Measurements from ENCODE around the gene PLEKHG4B. TPM values are rescaled to one million over a fixed set of nuclear protein-coding genes. Genes with fewer than 3 reads are reported as not detected.

The PLEKHG4B gene
- polyA plus RNA-seq, 1 of the 3 experiments (the other 2 are of a cell fraction) = 0.18 TPM

GRCh38 chr5:180286-180918 is 88.4 kb downstream of the PLEKHG4B start:
- Histone ChIP-seq H4K20me1 (ENCODE audit: insufficient read depth) (no peaks in the 10 kb centered on the region), H3K9ac (no peak overlapping the region), H3K4me1 (ENCODE audit: control insufficient read depth in 1 of 2, insufficient read depth in 2 of 2, low read depth in 1 of 2, low read length in 1 of 2) (peaks cover 0 to 14% of the 10 kb centered on the region in 2 experiments; a peak in 1 of 4 replicates), H3K79me2 (ENCODE audit: insufficient read depth) (no peaks in the 10 kb centered on the region), H3K27me3 (ENCODE audit: insufficient read depth) (peaks cover 3% of the 10 kb centered on the region; the same call in 1 of the 2 replicates), H3K9me3 (no peaks in the 10 kb centered on the region), H3K4me3 (ENCODE audit: low read depth in 2 of 2, low read length in 1 of 2) (no peak overlapping the region), H2AFZ (ENCODE audit: low read depth) (no peak overlapping the region), H3K4me2 (no peak overlapping the region), H3K9me2 (no peaks in the 10 kb centered on the region), H3F3A (replicated peaks; ENCODE audit: insufficient read depth) (no peaks in the 10 kb centered on the region), H3K27ac (ENCODE audit: low read depth in 2 of 2, low read length in 1 of 2) (no peak overlapping the region), H3K36me3 (replicated peaks in 1 of 2; ENCODE audit: control insufficient read depth in 1 of 2, insufficient read depth in 2 of 2, low read length in 1 of 2) (no peaks in the 10 kb centered on the region)
- ChIA-PET POLR2A (no interaction called here), CTCF (interaction anchor here (1.6 kb wide), 1 partner anchor 8 kb away, joined by 4 read pairs; no protein-coding TSS in a partner anchor)
- 70% methylated on average over 13 of the region's 13 CpGs for whole genome bisulfite sequencing (ENCODE audit: low lambda C conversion rate)
- TF ChIP-seq TEAD4 (IDR thresholded peaks at IDR 0.05; ENCODE audit: borderline replicate concordance, insufficient read depth) (no peak), YY1 (IDR thresholded peaks at IDR 0.05; ENCODE audit: low read depth) (no peak), CHD2 (IDR thresholded peaks at IDR 0.05; ENCODE audit: low read length, partially characterized antibody) (no peak), RXRA (IDR thresholded peaks at IDR 0.05; ENCODE audit: borderline replicate concordance, low read depth) (no peak), FOXM1 (IDR thresholded peaks at IDR 0.05; ENCODE audit: low read depth) (no peak), TCF12 (IDR thresholded peaks at IDR 0.05) (no peak), NRF1 (IDR thresholded peaks at IDR 0.05; ENCODE audit: low read depth, low read length) (no peak), TAF1 (IDR thresholded peaks at IDR 0.05; ENCODE audit: borderline replicate concordance, low read depth, low read length) (no peak), CTCF (IDR thresholded peaks at IDR 0.05) (no peak), RCOR1 (IDR thresholded peaks at IDR 0.05; ENCODE audit: low read length) (no peak), GABPA (IDR thresholded peaks at IDR 0.05; ENCODE audit: low read depth) (no peak)
- TF ChIP-seq, protein P1, sequence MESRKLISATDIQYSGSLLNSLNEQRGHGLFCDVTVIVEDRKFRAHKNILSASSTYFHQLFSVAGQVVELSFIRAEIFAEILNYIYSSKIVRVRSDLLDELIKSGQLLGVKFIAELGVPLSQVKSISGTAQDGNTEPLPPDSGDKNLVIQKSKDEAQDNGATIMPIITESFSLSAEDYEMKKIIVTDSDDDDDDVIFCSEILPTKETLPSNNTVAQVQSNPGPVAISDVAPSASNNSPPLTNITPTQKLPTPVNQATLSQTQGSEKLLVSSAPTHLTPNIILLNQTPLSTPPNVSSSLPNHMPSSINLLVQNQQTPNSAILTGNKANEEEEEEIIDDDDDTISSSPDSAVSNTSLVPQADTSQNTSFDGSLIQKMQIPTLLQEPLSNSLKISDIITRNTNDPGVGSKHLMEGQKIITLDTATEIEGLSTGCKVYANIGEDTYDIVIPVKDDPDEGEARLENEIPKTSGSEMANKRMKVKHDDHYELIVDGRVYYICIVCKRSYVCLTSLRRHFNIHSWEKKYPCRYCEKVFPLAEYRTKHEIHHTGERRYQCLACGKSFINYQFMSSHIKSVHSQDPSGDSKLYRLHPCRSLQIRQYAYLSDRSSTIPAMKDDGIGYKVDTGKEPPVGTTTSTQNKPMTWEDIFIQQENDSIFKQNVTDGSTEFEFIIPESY (IDR thresholded peaks at IDR 0.05; ENCODE audit: borderline replicate concordance, low read depth) = no peak
- TF ChIP-seq, protein P2, sequence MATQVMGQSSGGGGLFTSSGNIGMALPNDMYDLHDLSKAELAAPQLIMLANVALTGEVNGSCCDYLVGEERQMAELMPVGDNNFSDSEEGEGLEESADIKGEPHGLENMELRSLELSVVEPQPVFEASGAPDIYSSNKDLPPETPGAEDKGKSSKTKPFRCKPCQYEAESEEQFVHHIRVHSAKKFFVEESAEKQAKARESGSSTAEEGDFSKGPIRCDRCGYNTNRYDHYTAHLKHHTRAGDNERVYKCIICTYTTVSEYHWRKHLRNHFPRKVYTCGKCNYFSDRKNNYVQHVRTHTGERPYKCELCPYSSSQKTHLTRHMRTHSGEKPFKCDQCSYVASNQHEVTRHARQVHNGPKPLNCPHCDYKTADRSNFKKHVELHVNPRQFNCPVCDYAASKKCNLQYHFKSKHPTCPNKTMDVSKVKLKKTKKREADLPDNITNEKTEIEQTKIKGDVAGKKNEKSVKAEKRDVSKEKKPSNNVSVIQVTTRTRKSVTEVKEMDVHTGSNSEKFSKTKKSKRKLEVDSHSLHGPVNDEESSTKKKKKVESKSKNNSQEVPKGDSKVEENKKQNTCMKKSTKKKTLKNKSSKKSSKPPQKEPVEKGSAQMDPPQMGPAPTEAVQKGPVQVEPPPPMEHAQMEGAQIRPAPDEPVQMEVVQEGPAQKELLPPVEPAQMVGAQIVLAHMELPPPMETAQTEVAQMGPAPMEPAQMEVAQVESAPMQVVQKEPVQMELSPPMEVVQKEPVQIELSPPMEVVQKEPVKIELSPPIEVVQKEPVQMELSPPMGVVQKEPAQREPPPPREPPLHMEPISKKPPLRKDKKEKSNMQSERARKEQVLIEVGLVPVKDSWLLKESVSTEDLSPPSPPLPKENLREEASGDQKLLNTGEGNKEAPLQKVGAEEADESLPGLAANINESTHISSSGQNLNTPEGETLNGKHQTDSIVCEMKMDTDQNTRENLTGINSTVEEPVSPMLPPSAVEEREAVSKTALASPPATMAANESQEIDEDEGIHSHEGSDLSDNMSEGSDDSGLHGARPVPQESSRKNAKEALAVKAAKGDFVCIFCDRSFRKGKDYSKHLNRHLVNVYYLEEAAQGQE (IDR thresholded peaks at IDR 0.05; ENCODE audit: low read depth, low read length) = no peak
- TF ChIP-seq, protein P3, sequence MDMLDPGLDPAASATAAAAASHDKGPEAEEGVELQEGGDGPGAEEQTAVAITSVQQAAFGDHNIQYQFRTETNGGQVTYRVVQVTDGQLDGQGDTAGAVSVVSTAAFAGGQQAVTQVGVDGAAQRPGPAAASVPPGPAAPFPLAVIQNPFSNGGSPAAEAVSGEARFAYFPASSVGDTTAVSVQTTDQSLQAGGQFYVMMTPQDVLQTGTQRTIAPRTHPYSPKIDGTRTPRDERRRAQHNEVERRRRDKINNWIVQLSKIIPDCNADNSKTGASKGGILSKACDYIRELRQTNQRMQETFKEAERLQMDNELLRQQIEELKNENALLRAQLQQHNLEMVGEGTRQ (IDR thresholded peaks at IDR 0.05; ENCODE audit: borderline replicate concordance, low read depth, low read length) = no peak
- TF ChIP-seq, protein P4, sequence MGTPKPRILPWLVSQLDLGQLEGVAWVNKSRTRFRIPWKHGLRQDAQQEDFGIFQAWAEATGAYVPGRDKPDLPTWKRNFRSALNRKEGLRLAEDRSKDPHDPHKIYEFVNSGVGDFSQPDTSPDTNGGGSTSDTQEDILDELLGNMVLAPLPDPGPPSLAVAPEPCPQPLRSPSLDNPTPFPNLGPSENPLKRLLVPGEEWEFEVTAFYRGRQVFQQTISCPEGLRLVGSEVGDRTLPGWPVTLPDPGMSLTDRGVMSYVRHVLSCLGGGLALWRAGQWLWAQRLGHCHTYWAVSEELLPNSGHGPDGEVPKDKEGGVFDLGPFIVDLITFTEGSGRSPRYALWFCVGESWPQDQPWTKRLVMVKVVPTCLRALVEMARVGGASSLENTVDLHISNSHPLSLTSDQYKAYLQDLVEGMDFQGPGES (IDR thresholded peaks at IDR 0.05; ENCODE audit: low read depth, low read length) = no peak
- no peak for DNase-seq

Data from SK-N-SH (cell line).